Erythroblast (primary cell): ENCODE measurements around the gene MPST.

Experiments used
- GATA1 ChIP-seq: IDR thresholded peaks from 2 replicates; pipeline ENCODE4 v1.6.1; 2011; ENCODE audit warnings: low read depth, mild to moderate bottlenecking, control low read depth, low read length, moderate library complexity
- POLR2A ChIP-seq: IDR thresholded peaks from 2 replicates; pipeline ENCODE4 v1.6.1; 2011; ENCODE audit warnings: mild to moderate bottlenecking, low read length

DNA sequence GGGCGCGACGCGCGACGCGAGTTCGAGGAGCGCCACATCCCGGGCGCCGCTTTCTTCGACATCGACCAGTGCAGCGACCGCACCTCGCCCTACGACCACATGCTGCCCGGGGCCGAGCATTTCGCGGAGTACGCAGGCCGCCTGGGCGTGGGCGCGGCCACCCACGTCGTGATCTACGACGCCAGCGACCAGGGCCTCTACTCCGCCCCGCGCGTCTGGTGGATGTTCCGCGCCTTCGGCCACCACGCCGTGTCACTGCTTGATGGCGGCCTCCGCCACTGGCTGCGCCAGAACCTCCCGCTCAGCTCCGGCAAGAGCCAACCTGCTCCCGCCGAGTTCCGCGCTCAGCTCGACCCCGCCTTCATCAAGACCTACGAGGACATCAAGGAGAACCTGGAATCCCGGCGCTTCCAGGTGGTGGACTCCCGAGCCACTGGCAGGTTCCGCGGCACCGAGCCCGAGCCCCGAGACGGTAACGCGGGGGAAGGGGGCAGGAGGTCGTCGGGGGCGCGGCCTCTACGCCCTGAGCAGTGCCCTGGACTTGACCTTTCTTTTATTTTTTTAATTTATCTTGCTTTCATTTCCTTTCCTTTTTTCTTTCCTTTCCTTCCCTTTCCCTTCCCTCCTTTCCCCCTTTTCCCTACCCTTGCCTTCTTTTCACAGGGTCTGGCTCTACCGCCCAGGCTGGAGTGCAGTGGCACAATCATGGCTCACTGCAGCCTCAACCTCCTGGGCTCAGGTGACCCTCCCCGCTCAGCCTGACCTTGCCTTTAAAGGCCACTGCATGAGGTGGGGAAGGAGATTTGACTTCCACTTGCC is 5.0 kb downstream of the MPST start:
- no peak for TF ChIP-seq GATA1
- TF ChIP-seq POLR2A, result no peak
